ENCODE results near the gene LRRC57. TPM values are rescaled to one million over a fixed set of nuclear protein-coding genes. Genes with fewer than 3 reads are reported as not detected.
"Not testable (repeated sequence)": the region's sequence is repeated elsewhere in the genome, so short reads cannot be mapped to it uniquely, and the experiment has no call there.

Gene LRRC57
- total RNA-seq, 1 donor from 2014 or later: 16.9 TPM

DNA sequence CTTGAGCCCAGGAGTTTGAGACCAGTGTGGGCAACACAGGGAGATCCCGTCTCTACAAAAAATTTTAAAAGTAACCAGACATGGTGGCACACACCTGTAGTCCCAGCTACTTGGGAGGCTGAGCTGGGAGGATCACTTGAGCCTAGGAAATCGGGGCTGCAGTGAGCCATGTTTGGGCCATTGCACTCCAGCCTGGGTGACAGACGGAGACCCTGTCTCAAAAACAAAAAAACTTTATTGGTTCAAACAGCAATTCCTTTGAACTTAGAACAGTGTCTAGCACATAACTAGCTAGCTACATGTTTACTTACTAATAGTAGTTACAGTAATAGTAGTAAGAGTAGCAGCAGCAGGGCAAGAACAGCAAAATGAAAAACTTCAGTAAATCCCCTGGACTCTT, 10.1 kb upstream of the LRRC57 start:
- DNase-seq (ENCODE audit: low spot score): no peak
- intact Hi-C loops (cut with DNase I): no loop called here

DNA sequence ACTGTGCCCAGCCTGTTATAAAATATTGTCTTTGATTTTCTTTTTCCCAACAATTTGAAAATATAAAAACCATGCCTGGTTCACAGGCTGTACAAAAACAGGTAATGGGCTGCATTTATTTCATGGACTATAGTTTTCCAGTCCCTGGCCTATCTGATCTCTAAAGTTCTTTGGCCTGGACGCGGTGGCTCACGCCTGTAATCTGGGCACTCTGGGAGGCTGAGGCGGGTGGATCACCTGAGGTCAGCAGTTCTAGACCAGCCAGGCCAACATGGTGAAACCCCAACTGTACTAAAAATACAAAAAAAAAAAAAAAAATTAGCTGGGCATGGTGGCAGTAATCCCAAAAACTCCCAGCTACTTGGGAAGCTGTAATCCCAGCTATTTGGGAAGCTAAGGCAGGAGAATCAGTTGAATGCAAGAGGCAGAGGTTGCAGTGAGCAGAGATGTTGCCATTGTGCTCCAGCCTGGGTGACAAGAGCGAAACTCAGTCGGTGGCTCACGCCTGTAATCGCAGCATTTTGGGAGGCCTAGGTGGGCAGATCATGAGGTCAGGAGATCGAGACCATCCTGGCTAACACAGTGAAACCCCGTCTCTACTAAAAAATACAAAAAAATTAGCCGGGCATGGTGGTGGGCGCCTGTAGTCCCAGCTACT, 8.1 kb upstream of the LRRC57 start:
- intact Hi-C loops (cut with DNase I); DNase-seq (ENCODE audit: low spot score): not testable (repeated sequence)

DNA sequence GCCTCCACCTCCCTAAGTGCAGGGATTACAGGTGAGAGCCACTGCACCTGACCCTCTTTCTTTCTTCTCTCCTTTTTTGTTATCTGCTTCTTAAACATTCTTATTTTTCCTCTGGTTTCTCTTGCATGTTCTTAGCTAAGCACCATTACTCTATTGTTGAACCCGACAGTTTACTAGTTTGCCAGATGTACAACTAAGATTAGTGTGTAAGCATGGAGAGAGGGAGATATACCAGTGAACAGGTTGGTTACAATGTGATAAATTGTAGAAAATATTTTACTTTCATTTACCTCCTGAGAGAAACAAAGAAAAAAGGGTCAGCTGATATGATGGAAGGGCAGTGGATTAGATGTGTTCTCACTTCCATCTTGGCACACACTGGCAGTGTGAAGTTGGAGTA, 5.0 kb upstream of the LRRC57 start:
- no peak for DNase-seq (ENCODE audit: low spot score)
- intact Hi-C loops (cut with DNase I): no loop called here

DNA sequence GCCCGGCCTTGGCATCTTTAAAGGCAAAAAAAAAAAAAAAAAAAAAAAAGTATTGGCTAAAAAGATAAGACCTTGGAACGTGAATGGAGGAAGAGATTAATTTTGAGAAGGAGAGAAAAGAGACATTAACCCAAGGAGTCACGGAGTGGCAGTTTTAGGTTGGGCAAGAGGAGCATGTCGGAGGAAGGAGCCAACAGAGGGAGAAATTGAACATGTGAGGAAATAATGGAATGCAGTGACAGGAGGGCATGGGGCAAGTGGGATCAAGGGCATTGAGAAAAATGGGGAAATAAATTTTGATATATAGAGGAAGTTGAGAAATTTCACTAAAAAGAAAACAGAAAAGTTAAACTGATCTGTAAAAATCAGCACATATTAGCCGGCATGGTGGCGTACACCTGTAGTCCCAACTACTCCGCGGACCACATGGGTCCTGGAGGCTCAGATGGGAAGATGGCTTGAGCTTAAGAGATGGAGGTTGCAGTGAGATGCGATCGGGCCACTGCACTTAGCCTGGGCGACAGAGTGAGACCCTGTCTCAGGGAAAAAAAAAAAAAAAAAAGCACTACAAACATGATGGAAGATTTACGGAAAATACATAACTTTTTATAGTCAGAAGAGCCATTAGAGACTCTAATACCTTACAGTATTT, 1.3 kb upstream of the LRRC57 start:
- DNase-seq (ENCODE audit: low spot score): no peak

DNA sequence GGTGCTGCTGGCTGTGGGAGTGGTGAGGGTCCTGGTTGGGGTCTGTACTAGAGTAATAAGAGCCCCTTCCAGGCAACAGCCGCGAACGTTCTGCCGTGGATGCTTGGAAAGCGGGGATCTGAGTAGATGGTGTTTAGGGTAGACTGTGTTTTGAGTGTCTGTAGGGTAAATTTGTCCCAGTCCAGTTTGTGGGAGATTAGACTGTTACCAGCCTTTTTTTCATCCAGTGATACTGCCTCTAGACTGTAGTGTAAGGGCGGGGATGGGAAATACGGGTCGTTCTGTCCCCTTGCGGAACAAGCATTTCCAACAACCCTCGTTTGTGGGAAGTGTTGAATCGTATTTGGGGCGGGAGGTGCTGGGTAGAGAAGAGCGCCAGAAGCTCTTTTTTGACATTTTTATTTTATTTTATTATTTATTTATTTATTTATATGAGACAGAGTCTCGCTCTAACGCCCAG, 469 bp upstream of the LRRC57 start:
- intact Hi-C loops (cut with DNase I): loop anchor here (2.0 to 5.0 kb wide), 3 partner anchors 26 to 103 kb away; partner anchors contain the start of gene STARD9
- DNase-seq (ENCODE audit: low spot score): no peak

More for the DNA sequence above, 1.3 kb upstream of the LRRC57 start:
- intact Hi-C loops (cut with DNase I): loop anchor here (2.0 to 5.0 kb wide), 3 partner anchors 25 to 102 kb away; partner anchors contain the start of gene STARD9

DNA sequence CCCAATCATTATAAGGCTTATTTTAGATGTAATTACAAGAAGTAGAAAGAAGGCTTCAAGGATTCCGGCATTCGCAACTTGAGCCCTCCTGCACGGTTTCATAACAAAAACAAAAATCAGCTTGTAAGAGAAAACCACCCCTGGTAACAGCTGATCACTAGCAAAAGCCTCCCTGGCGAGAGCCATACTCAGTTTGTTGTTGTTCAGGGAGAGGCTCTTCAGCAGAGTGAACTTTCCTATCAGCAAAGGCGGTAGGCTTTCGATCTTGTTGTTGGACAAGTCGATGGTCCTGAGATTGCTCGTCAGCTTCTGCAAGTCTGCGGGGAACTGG, 710 bp downstream of the LRRC57 start:
- DNase-seq (ENCODE audit: low spot score): no peak
- intact Hi-C loops (cut with DNase I): loop anchor here (2.0 to 5.0 kb wide), 3 partner anchors 27 to 104 kb away; partner anchors contain the start of gene STARD9

DNA sequence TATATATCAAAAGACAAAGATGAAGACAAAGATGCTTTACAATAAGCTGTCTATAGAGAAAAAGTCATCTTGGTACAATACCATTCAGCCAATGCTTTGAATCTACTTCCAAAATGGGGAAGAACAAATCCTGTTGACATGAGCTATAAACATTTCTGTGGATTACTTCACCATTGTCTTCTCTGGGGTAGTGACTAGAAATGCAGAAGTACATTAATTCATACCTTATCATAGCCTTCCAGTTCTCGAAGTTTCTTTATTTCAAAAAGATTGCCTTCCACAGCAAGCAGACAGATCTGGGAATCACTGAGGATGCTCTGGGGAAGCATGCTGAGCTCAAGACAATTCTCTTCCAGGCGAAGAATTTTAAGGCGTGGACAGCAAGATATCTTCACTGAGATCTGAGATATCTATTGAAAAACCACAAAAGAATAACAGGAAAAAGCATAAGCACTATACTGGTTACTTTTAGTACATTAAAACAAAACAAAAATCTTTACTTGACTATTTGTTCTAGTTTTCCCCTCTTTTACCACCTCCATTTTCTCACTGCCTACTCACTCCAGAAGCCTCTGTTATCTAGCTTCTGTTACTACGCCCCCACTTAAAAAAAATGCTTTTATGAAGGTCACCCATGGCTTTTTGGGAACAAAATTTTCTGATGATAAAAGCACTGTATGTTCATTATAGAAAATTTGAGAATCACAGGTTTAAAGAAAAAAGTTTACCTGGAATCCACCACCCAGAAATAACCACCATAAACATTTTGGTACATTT, 3.6 kb downstream of the LRRC57 start:
- no peak for DNase-seq (ENCODE audit: low spot score)
- intact Hi-C loops (cut with DNase I): loop anchor here (5.0 kb wide), 2 partner anchors 33 to 107 kb away; no protein-coding TSS in a partner anchor

DNA sequence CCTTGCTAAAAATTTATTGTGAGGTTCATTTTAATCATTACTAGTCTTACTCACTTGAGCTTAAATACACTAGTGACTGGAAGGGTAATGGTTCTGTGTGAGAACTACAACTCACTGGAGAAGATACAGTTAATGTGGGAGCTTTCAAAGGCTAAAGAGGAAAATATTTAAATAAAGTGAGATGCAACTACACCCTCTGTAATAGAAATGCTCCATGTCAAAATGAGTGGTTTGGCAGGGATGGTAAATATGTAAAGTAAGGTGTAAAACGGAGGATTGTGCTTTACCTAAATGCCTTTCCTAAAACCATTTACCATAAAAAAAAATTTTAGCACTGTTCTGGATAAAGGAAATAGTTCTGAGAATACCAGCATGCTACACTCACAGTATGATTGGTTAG, 15.3 kb downstream of the LRRC57 start:
- no peak for DNase-seq (ENCODE audit: low spot score)
- intact Hi-C loops (cut with DNase I): no loop called here

DNA sequence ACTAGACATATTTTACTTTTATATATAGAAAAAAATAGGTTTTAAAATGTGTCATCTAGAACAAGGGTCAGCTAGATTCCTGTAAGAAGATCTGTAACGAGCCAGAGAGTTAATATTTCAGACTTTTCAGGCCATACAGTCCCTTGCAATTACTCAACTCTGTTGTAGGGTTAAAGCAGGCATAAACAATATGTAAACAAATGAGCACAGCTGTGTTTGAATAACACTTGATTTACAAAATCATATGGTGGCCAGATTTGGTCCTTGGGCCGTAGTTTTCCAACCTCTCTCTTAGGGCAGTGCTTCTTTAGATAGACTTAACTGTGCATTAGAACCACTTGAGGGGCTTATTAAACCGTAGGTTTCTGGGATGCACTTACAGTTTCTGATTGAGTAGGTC, 19.6 kb downstream of the LRRC57 start:
- no peak for DNase-seq (ENCODE audit: low spot score)
- intact Hi-C loops (cut with DNase I): no loop called here

DNA sequence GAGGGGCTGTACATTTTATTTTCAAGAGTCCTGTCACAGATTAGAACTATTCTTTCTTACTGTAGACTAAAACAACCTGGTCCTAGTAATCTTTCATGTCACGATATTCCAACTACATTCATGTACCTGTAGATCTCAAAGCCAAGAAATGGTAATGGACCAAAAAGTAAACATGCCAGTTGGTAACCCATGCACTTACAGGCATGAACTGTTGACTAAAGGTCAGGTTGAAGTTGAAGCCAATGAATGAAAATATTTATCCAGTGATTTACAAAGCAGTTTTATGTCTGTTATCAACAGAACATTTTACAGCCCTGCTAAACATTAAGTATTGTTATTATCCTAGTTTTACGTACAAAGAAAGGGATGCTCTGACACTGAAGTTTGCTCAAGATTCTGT, 25.3 kb downstream of the LRRC57 start:
- DNase-seq (ENCODE audit: low spot score): no peak
- intact Hi-C loops (cut with DNase I): no loop called here

DNA sequence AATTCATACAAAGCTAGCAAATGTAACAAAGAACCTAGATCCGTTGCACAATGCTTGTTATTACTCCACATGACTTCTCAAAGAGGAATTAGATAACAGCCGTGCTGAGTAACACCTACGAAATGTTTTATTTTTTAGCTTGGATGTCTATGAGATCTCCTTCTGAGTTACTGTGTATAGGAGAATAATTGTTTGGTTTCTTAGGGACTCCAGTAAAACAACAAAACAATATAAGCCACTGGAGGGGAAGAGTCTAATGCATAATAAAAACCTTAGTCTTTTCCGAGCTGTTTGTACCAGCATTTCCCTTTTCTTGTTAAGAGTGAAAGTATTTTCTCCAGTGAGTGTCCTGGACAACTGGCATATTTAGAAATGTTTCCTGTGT, 37.6 kb downstream of the LRRC57 start:
- no peak for DNase-seq (ENCODE audit: low spot score)
- intact Hi-C loops (cut with DNase I): loop anchor here (5.0 kb wide), 1 partner anchor 36 kb away; the partner anchor contains the start of genes HAUS2 and LRRC57

DNA sequence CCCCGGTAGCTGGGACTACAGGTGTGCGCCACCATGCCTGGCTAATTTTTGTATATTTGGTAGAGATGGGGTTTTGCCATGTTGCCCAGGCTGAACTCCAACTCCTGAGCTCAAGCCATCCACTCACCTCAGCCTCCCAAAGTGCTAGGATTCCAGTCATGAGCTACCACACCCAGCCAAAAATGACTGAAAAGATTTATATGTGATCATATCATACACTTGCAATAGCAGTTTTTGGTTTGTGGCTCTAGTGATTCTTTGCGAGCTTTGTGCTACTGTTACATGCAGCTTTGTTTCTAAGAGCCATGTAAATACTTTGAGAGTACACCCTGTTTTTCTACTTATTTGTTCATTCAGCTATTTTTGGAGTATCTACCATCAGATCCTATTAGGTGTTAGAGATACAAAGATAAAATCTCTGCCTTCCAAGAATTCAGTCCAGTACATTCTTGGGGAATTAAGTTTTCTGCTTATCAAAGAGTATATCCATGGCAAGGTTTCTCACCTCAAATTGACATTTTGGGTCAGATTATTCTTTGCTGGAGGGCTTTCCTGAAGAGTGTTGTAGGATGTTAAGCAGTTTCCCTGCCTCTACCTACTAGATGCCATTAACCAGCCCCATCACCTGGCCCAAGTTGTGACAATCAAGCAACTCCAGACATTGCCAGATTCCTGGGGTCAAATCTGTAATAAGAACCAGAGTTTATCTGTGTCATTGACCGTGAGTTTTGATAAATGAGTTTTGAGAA, 38.2 kb downstream of the LRRC57 start:
- DNase-seq (ENCODE audit: low spot score): no peak
- intact Hi-C loops (cut with DNase I): loop anchor here (5.0 kb wide), 1 partner anchor 37 kb away; the partner anchor contains the start of genes HAUS2 and LRRC57

DNA sequence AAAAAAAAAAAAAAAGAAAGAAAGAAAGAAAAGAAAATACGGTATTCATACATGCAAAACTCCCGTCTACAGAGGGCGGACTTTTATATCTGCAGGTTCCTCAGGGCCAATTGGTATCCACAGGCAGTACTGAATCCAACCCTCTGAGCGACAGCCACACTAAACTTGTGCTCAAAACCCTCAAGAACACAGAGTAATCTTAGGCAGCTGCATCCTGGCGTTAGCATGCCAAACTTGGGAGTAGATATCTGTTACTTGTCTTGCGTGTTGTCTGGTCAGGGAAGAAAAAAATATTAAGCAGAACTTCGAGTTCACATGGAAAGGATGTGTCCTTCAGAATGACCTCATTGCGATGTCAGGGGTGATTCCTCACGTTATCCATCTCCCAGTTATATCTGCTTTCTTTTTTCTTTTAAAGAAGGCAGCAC, 40.3 kb downstream of the LRRC57 start:
- intact Hi-C loops (cut with DNase I): no loop called here
- no peak for DNase-seq (ENCODE audit: low spot score)

DNA sequence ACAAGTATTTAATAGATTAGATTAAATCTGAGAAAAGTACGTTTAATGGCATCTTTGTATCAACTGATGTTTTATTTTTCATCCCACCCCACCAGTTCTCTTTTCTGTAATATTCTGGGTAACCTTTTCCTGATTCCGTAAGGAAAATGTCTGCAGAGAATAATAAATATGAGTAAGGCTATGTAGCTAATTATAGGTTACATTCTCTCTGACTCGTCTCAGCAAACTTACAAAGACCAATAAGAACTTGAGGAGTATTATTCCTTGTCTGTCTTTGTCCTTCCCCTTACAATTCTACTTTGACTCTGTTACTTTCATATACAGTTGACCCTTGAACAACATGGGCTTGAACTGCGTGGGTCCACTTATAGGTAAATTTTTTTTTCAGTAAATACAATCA, 41.1 kb downstream of the LRRC57 start:
- no peak for DNase-seq (ENCODE audit: low spot score)
- intact Hi-C loops (cut with DNase I): no loop called here

DNA sequence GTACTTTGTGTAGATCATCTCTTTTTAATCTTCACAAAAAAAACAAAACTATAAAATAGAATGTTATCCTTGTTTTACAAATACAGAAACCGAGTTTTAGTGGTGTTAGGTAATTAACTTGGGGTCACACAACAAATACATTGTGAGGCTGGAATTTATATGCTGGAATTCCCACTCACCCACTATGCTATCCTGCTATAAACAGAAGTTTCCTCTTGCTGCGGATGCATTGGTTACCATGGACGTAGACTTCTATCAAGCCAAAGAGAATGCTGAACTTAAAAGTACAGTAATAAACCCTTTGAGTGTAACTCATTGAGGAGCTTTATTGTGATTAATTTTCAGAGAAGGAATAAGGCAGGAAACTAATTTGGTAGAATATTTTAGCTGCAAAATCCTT, 44.0 kb downstream of the LRRC57 start:
- DNase-seq (ENCODE audit: low spot score): no peak
- intact Hi-C loops (cut with DNase I): no loop called here

DNA sequence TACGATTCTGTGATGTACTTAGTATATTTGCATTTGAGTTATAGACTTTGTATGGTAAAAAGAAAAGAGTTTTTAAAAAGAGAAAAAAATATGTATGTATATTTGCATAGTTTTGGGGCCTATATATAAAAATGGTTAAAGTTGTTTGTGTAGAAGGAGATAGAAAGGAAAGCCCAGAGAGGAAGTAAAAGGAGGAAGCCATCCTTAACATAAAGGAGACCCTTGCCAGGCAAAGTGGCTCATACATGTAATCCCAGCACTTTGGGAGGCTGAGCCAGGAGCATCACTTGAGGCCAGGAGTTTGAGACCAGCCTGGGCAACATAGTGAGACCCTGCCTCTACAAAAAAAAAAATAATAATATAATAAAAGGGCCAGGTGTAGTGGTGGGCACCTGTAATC, 44.8 kb downstream of the LRRC57 start:
- intact Hi-C loops (cut with DNase I): no loop called here
- DNase-seq (ENCODE audit: low spot score): no peak

DNA sequence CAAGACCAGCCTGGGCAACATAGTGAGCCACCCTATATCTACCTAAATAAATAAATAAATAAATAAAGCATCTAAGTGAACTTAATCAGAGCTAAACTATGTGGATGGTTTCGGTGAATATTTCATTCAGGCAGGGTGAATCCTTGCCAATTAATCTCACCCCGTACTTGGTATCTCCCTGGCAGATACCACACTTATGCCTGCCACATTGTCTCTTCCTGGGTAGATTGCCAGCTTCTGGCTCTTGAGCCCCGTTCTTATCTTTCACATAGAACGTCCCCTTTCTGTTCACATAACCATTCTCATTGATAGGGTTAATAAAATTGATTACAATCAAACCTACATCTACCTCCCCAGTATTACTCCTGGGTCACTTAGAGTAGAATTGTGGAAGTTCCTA, 46.1 kb downstream of the LRRC57 start:
- DNase-seq (ENCODE audit: low spot score): no peak
- intact Hi-C loops (cut with DNase I): no loop called here

DNA sequence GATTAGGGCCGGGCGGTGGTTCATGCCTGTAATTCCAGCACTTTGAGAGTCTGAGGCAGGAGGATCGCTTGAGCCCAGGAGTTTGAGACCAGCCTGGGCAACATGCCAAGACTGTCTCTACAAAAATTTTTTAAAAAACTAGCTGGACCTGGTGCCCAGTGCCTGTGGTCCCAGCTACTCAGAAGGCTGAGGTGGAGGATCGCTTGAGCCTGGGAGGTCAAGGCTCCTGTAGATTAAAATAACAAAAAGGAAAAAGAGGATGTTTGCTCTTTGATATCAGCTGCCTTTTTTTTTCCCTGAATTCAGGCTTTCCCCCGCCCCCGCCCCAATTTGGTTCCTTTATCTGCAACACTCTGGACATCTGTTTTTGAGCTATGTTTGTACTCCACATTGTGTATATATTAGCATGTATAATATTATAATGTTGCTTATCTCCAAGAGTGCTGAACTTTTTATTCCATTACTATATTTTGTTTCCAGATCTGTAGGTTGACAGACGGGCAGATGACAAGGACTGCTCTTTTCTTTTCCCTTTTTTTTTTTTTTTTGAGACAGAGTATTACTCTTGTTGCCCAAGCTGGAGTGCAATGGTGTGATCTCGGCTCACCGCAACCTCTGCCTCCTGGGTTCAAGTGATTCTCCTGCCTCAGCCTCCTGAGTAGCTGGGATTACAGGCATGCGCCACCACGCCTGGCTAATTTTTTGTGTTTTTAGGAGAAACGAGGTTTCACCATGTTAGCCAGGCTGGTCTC, 48.6 kb downstream of the LRRC57 start:
- DNase-seq (ENCODE audit: low spot score): no peak
- intact Hi-C loops (cut with DNase I): no loop called here

Measured in cardiac septum (tissue), 1 donor.